GM12892 (cell line): ENCODE results near the gene PGGT1B.

Source experiments
- POLR2A ChIP-seq: IDR thresholded peaks from 2 replicates; pipeline ENCODE4 v1.6.1; 2011; ENCODE audit warnings: low read depth, low read length, control low read depth
- POLR2AphosphoS5 ChIP-seq: IDR thresholded peaks from 2 replicates; pipeline ENCODE4 v1.6.1; 2011; ENCODE audit warnings: low read depth, low read length, control low read depth
- TAF1 ChIP-seq: IDR thresholded peaks from 2 replicates; pipeline ENCODE4 v1.6.1; 2011; ENCODE audit warnings: low read depth, mild to moderate bottlenecking, control low read depth, low read length, borderline replicate concordance

DNA sequence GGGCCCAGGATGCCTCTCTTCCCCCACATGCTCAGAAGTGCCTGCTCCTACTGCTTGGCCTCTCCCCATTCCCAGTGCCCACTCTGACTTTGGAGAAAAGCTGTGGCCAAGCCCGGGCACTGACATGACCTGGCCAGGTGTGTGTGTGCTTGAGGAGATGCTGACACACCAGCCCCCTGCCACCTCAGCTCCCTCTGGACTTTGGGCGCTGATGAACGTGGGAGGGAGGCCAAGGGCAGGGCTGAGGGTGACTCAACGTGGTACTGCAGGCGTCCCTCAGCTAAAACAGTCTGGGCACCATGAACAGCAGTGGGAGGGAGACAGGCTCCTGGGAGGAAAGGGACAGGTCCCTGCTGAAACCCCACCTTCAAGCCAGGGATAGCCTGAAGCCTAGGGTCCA lies 96.9 kb downstream of the PGGT1B start:
- no peak for TF ChIP-seq POLR2A
- no peak for TF ChIP-seq POLR2AphosphoS5
- TF ChIP-seq TAF1, result no peak
